Measurements from ENCODE around the gene GPR3. TPM values are rescaled to one million over a fixed set of nuclear protein-coding genes. Genes with fewer than 3 reads are reported as not detected.

GPR3 gene
- total and polyA plus RNA-seq, 2 donors (not counting 3 experiments of a cell fraction or from before 2014, with no cell fraction given): 1.8 TPM

DNA sequence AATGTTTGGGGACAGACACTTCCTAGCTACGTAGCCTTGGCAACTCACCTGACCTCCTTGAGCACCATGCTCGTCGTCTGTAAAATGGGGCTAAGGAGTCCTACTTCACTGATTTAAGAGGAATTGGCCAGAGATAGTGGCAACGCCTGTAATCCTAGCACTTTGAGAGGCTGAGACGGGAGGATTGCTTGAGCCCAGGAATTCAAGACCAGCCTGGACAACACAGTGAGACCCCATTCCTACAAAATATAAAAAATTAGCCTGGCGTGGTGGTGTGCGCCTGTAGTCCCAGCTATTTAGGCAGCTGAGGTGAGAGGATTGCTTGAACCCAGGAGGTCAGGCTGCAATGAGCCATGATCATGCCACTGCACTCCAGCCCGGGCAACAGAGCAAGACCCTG is 46.1 kb upstream of the GPR3 start:
- H4K20me1 ChIP-seq (replicated peaks; ENCODE audit: control insufficient read depth, extremely low read depth, insufficient read depth, low read length): no peaks in the 10 kb centered on the region
- H3K4me3 ChIP-seq (replicated peaks in 1 of 3; ENCODE audit: insufficient read depth in 1 of 3, low read depth in 1 of 3, low read length in 3 of 3): no peak overlapping the region
- H3K27me3 ChIP-seq (ENCODE audit: control insufficient read depth in 2 of 2, insufficient read depth in 2 of 2, low read length in 2 of 2): peaks cover 2 to 5% of the 10 kb centered on the region in 2 experiments
- intact Hi-C loops (cut with micrococcal nuclease): no loop called here
- no peak for DNase-seq (ENCODE audit: low read depth, low spot score)
- TF ChIP-seq JUN (IDR thresholded peaks at IDR 0.05; ENCODE audit: borderline replicate concordance, insufficient read depth, insufficient read length, low read depth) (no peak), MYC (IDR thresholded peaks at IDR 0.05; ENCODE audit: low read depth, low read length) (no peak), EZH2 (IDR thresholded peaks at IDR 0.05; ENCODE audit: borderline replicate concordance, low read depth, low read length, severe bottlenecking) (no peak), GATA2 (IDR thresholded peaks at IDR 0.05; ENCODE audit: insufficient read depth, insufficient read length, low read depth, low read length) (no peak), POLR2A (IDR thresholded peaks at IDR 0.05; ENCODE audit: low read depth, low read length) (no peak), POLR2AphosphoS5 (IDR thresholded peaks at IDR 0.05; ENCODE audit: insufficient read depth, low read depth, low read length) (no peak), FOS (IDR thresholded peaks at IDR 0.05; ENCODE audit: borderline replicate concordance, insufficient read depth, low read length) (no peak)
- TF ChIP-seq, protein P1, sequence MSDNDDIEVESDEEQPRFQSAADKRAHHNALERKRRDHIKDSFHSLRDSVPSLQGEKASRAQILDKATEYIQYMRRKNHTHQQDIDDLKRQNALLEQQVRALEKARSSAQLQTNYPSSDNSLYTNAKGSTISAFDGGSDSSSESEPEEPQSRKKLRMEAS (IDR thresholded peaks at IDR 0.05; ENCODE audit: insufficient read depth, insufficient read length): no peak
- TF ChIP-seq, protein P2, sequence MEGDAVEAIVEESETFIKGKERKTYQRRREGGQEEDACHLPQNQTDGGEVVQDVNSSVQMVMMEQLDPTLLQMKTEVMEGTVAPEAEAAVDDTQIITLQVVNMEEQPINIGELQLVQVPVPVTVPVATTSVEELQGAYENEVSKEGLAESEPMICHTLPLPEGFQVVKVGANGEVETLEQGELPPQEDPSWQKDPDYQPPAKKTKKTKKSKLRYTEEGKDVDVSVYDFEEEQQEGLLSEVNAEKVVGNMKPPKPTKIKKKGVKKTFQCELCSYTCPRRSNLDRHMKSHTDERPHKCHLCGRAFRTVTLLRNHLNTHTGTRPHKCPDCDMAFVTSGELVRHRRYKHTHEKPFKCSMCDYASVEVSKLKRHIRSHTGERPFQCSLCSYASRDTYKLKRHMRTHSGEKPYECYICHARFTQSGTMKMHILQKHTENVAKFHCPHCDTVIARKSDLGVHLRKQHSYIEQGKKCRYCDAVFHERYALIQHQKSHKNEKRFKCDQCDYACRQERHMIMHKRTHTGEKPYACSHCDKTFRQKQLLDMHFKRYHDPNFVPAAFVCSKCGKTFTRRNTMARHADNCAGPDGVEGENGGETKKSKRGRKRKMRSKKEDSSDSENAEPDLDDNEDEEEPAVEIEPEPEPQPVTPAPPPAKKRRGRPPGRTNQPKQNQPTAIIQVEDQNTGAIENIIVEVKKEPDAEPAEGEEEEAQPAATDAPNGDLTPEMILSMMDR (IDR thresholded peaks at IDR 0.05; ENCODE audit: extremely low read depth in 1 of 2, insufficient read depth in 1 of 2, low read depth in 1 of 2, low read length in 2 of 2): no peak
- no peaks in the 10 kb centered on the region for H3K79me2 ChIP-seq (ENCODE audit: control insufficient read depth, insufficient read depth, low read length)
- ChIA-PET POLR2A (no interaction called here), CTCF (interaction anchor here (1.5 to 3.0 kb wide), 4 partner anchors 11 to 41 kb away, joined by 4 to 22 read pairs (median 8); no protein-coding TSS in a partner anchor)
- FAIRE-seq: no peak
- peaks cover 7% of the 10 kb centered on the region for H3K4me1 ChIP-seq (ENCODE audit: control insufficient read depth, extremely low read depth, insufficient read depth, low read length)
- H3K9me3 ChIP-seq (replicated peaks; ENCODE audit: control insufficient read depth, insufficient read depth, low read length): no peaks in the 10 kb centered on the region
- H3K4me2 ChIP-seq (ENCODE audit: insufficient read depth, low read length): no peak overlapping the region
- H3K9ac ChIP-seq (replicated peaks; ENCODE audit: extremely low read depth, insufficient read depth, low read length): no peak overlapping the region
- no peak overlapping the region for H3K27ac ChIP-seq (ENCODE audit: insufficient read depth, low read depth, low read length)
- BruUV-seq (replicated peaks): no TSS peak
- H3K9me1 ChIP-seq (replicated peaks; ENCODE audit: control insufficient read depth, extremely low read depth, insufficient read depth, low read length): no peaks in the 10 kb centered on the region
- dilution Hi-C loops (cut with MboI; ENCODE audit: extremely low pct_ligation_motif_present, low sequenced_read_pairs): no loop called here
- H3K36me3 ChIP-seq (ENCODE audit: control insufficient read depth in 2 of 2, extremely low read depth in 1 of 2, insufficient read depth in 2 of 2, low read length in 2 of 2): no peaks in the 10 kb centered on the region
- H2AFZ ChIP-seq (ENCODE audit: low read depth, low read length): no peak overlapping the region
